ENCODE results near the gene LCE2A. TPM values are rescaled to one million over a fixed set of nuclear protein-coding genes. Genes with fewer than 3 reads are reported as not detected.
"Not testable (repeated sequence)": the region's sequence is repeated elsewhere in the genome, so short reads cannot be mapped to it uniquely, and the experiment has no call there.

LCE2A gene
- total RNA-seq, 2 donors from 2014 or later = not detected

DNA sequence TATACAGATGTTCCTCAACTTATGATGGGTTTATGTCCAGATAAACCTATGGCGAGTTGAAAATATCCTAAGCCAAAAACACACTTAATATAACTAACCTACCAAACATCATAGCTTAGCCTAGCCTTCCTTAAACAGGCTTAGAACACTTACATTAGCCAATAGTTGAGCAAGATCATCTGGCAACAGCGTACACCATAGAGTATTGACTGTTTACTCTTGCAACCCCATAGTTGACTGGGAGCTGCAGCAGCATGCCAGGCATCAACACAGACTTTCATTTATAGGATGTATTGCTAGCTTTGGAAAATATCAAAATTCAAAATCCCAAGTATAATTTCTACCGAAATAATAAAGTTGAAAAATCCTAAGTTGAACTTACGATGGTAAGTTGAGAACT is 40.5 kb upstream of the LCE2A start:
- Mint-ChIP-seq H3K4me3 (no peak overlapping the region), H3K9me3 (peaks cover 85% of the 10 kb centered on the region), H3K4me1 (no peaks in the 10 kb centered on the region), H3K27me3 (ENCODE audit: insufficient read depth) (no peaks in the 10 kb centered on the region), H3K36me3 (ENCODE audit: low read depth) (no peaks in the 10 kb centered on the region), H3K27ac (no peak overlapping the region)
- Histone ChIP-seq H3K36me3 (ENCODE audit: control insufficient read depth, insufficient read depth, low read length) (no peaks in the 10 kb centered on the region), H3K27me3 (ENCODE audit: control insufficient read depth, insufficient read depth, low read length, poor library complexity, severe bottlenecking) (no peaks in the 10 kb centered on the region), H3K9me3 (ENCODE audit: control insufficient read depth, low read length) (peaks cover 80% of the 10 kb centered on the region), H3K4me3 (ENCODE audit: low read length) (no peak overlapping the region), H3K9ac (ENCODE audit: extremely low read depth, low read length, poor library complexity, severe bottlenecking) (no peak overlapping the region), H3K4me1 (ENCODE audit: control insufficient read depth, insufficient read depth, low read length) (no peaks in the 10 kb centered on the region), H3K27ac (ENCODE audit: low read depth, low read length) (no peak overlapping the region)
- TF ChIP-seq, protein P1, sequence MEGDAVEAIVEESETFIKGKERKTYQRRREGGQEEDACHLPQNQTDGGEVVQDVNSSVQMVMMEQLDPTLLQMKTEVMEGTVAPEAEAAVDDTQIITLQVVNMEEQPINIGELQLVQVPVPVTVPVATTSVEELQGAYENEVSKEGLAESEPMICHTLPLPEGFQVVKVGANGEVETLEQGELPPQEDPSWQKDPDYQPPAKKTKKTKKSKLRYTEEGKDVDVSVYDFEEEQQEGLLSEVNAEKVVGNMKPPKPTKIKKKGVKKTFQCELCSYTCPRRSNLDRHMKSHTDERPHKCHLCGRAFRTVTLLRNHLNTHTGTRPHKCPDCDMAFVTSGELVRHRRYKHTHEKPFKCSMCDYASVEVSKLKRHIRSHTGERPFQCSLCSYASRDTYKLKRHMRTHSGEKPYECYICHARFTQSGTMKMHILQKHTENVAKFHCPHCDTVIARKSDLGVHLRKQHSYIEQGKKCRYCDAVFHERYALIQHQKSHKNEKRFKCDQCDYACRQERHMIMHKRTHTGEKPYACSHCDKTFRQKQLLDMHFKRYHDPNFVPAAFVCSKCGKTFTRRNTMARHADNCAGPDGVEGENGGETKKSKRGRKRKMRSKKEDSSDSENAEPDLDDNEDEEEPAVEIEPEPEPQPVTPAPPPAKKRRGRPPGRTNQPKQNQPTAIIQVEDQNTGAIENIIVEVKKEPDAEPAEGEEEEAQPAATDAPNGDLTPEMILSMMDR (conservative IDR thresholded peaks at IDR 0.05) = no peak
- 77% methylated on average over 2 of the region's 4 CpGs; no CpG with 5 or more reads in 1 of the 2 experiments for WGBS, 2 experiments (ENCODE audit: insufficient coverage in 1 of 2, insufficient read length in 1 of 2)
- DNase-seq = no peak

GRCh38 chr1:152658649-152659048 is 39.5 kb upstream of the LCE2A start:
- H3K36me3 Mint-ChIP-seq (ENCODE audit: low read depth) = no peaks in the 10 kb centered on the region
- no peak for DNase-seq
- H3K27me3 Mint-ChIP-seq (ENCODE audit: insufficient read depth) = no peaks in the 10 kb centered on the region
- H3K27ac Mint-ChIP-seq = no peak overlapping the region
- H3K9me3 ChIP-seq (ENCODE audit: control insufficient read depth, low read length) = peaks cover 80% of the 10 kb centered on the region
- H3K36me3 ChIP-seq (ENCODE audit: control insufficient read depth, insufficient read depth, low read length) = no peaks in the 10 kb centered on the region
- TF ChIP-seq, protein P1 (conservative IDR thresholded peaks at IDR 0.05) = no peak
- no peaks in the 10 kb centered on the region for H3K27me3 ChIP-seq (ENCODE audit: control insufficient read depth, insufficient read depth, low read length, poor library complexity, severe bottlenecking)
- H3K4me3 ChIP-seq (ENCODE audit: low read length) = no peak overlapping the region
- no peak overlapping the region for H3K4me3 Mint-ChIP-seq
- no peak overlapping the region for H3K9ac ChIP-seq (ENCODE audit: extremely low read depth, low read length, poor library complexity, severe bottlenecking)
- peaks cover 85% of the 10 kb centered on the region for H3K9me3 Mint-ChIP-seq
- WGBS, 2 experiments (ENCODE audit: insufficient coverage in 1 of 2, insufficient read length in 1 of 2) = 60 to 70% methylated on average over 1 to 3 of the region's 3 CpGs
- no peaks in the 10 kb centered on the region for H3K4me1 ChIP-seq (ENCODE audit: control insufficient read depth, insufficient read depth, low read length)
- no peaks in the 10 kb centered on the region for H3K4me1 Mint-ChIP-seq
- H3K27ac ChIP-seq (ENCODE audit: low read depth, low read length) = no peak overlapping the region

DNA sequence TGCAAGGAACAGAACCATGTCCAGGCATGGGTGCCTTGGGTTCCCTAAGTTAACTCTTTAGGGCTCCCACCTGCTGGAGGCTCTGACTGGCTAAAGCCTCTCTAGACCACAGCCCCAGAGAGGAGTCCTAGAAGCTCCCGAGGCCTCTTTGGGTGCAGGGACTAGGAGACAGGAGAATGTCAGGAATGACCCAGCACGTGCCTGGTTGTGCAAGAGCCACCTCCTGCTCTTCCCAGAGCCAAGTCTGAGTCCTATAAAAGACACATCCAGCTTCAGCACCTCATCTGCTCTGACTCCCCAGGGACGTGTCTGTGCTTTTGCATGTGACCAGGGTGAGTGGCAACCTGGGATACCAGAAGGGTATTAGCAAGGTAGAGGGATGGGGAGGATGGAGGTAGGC is 35.0 kb upstream of the LCE2A start, which contains the start of gene LCE2D:
TSS of gene LCE2D (plus strand) at position 283 of the 400 bp plus-strand sequence. CDS start 726 bp downstream, outside the sequence.
- H3K36me3 Mint-ChIP-seq (ENCODE audit: low read depth) = no peaks in the 10 kb centered on the region
- no peak for DNase-seq
- H3K4me3 Mint-ChIP-seq = no peak within 1 kb of the TSS
- H3K4me1 Mint-ChIP-seq = no peaks in the 10 kb centered on the region
- H3K9me3 Mint-ChIP-seq = peaks cover 93% of the 10 kb centered on the region
- no peaks in the 10 kb centered on the region for H3K27me3 Mint-ChIP-seq (ENCODE audit: insufficient read depth)
- Histone ChIP-seq H3K4me3 (ENCODE audit: low read length) (no peak within 1 kb of the TSS), H3K9ac (ENCODE audit: extremely low read depth, low read length, poor library complexity, severe bottlenecking) (no peak within 1 kb of the TSS), H3K27me3 (ENCODE audit: control insufficient read depth, insufficient read depth, low read length, poor library complexity, severe bottlenecking) (no peaks in the 10 kb centered on the region), H3K4me1 (ENCODE audit: control insufficient read depth, insufficient read depth, low read length) (no peaks in the 10 kb centered on the region), H3K9me3 (ENCODE audit: control insufficient read depth, low read length) (peaks cover 78% of the 10 kb centered on the region), H3K36me3 (ENCODE audit: control insufficient read depth, insufficient read depth, low read length) (no peaks in the 10 kb centered on the region), H3K27ac (ENCODE audit: low read depth, low read length) (no peak within 1 kb of the TSS)
- TF ChIP-seq, protein P1 (conservative IDR thresholded peaks at IDR 0.05) = no peak
- 42 to 57% methylated on average over 3 of the region's 3 CpGs for WGBS, 2 experiments (ENCODE audit: insufficient coverage in 1 of 2, insufficient read length in 1 of 2)
- H3K27ac Mint-ChIP-seq = no peak within 1 kb of the TSS

DNA sequence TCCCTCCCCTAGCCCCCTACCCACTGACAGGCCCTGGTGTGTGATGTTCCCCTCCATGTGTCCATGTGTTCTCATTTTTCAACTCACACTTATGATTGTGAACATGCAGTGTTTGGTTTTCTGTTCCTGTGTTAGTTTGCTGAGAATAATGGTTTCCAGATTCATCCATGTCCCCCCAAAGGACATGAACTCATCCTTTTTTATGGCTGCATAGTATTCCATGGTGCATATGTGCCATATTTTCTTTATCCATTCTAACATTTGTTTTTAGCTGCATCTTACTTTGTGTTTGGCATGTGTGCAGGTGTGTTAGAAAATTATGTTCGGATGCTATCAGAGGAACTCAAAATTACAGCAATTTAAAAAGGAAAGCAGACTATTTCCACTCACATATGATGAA is 32.0 kb upstream of the LCE2A start:
- not testable (repeated sequence) for H3K9ac ChIP-seq (ENCODE audit: extremely low read depth, low read length, poor library complexity, severe bottlenecking); H3K4me3 Mint-ChIP-seq; DNase-seq; H3K4me1 ChIP-seq (ENCODE audit: control insufficient read depth, insufficient read depth, low read length); H3K36me3 Mint-ChIP-seq (ENCODE audit: low read depth); H3K4me1 Mint-ChIP-seq; H3K36me3 ChIP-seq (ENCODE audit: control insufficient read depth, insufficient read depth, low read length); H3K27me3 Mint-ChIP-seq (ENCODE audit: insufficient read depth); H3K27ac Mint-ChIP-seq; H3K27ac ChIP-seq (ENCODE audit: low read depth, low read length); H3K27me3 ChIP-seq (ENCODE audit: control insufficient read depth, insufficient read depth, low read length, poor library complexity, severe bottlenecking)
- 90 to 100% methylated on average over 1 of the region's 1 CpG for WGBS, 2 experiments (ENCODE audit: insufficient coverage in 1 of 2, insufficient read length in 1 of 2)
- peaks cover 81% of the 10 kb centered on the region for H3K9me3 ChIP-seq (ENCODE audit: control insufficient read depth, low read length)
- H3K9me3 Mint-ChIP-seq = peaks cover 94% of the 10 kb centered on the region
- peak overlapping the region; percentile 10 for H3K4me3 ChIP-seq (ENCODE audit: low read length)
